SK-N-MC (cell line): ENCODE data around the gene UBXN4.

ENCODE experiments used
- EZH2 ChIP-seq: fragments of 200-600 bp; sonication (generic); IDR thresholded peaks from one replicate; pipeline ENCODE4 v1.6.1; 2017; ENCODE audit warnings: antibody characterized with exemption
- POLR2AphosphoS5 ChIP-seq: IDR thresholded peaks from 2 replicates; pipeline ENCODE4 v1.6.1; 2012; ENCODE audit warnings: mild to moderate bottlenecking, low read depth, low read length, borderline replicate concordance

DNA sequence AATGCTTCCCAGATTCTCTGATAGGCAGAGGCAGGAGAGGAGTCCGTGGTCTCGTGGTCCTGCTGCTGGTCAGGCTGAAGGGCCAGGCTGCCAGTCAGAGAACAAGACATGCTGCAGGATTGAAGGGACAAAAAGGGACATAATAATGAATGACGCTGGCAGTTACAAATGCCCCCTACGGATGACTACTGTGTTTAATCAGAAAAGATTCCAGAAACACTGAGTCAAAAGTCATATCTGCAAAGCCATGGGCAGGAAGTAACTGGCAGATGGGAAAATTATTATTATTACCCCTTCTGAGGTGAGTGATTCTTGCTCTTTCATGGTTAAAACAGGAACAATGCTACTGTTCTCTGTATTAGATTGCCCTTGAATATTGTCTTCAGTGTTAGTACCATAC, 76.3 kb downstream of the UBXN4 start:
- no peak for TF ChIP-seq EZH2
- no peak for TF ChIP-seq POLR2AphosphoS5
